Femur (tissue), 1 donor: ENCODE measurements around the gene DBH.

Experiments used
- DNase-seq: peaks from one replicate; pipeline ENCODE4 v3.0.0-alpha.2; 2017

Gene DBH

DNA sequence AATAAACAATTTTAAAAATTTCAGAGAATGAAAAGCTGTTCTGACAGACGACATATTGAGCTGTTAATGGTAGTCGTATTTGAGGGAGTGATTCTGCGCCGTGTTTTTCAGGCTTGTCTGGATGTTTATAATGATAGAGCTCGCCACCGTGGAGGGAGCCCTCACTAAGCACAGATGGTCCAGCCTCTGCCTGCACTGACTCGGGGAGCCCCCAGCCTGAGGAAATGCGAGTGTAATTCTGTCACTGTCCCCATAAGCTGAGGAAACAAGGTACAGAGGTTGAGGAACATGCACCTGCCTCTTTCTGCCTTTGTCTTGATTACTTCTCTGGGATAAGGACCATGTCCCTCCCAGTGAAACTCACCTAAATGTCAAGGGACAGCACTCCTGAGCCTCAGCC is 7.4 kb upstream of the DBH start:
- no peak for DNase-seq

DNA sequence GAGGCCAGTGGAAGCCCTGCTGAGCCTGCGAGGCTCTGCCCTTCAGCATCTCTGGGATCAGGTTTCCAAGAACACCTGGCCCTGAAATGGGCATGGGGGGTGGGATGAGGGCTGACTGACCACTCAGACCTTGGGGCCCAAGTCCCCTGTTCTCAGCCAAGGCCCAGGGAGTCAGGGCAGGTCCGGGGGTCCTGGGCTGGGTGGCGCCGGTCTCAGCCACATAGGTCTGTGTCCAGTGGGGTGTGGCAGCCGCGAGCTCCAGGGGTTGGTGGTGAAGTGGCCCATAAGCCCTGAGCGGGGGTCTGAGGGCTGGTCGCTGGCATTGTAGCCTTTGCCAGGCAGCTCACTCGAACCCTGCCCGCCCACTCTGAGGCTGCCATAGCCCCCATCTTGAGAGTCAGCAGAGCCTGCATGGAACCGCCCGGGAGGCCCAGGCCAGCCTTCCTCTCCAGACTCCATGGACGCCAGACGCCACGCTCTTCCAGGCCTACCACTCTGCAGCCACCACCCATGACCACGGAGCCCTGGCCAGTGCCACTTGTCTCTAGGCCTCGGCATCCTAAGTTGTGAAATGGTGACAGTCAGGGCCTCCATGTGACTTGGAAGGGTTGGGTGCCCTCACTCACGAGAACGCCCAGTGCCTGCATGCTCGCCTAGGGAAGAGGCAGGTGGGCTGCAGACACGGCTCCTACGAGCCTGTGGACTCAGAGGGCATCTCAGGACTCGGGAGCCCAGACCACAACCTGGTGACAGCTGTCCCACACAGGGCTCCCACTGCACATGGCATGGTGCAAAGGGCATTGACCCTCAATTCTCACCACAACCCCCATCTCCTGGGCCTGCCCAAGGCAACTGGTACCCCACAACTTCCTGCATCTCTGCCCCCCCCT is 6.7 kb upstream of the DBH start:
- no peak for DNase-seq

DNA sequence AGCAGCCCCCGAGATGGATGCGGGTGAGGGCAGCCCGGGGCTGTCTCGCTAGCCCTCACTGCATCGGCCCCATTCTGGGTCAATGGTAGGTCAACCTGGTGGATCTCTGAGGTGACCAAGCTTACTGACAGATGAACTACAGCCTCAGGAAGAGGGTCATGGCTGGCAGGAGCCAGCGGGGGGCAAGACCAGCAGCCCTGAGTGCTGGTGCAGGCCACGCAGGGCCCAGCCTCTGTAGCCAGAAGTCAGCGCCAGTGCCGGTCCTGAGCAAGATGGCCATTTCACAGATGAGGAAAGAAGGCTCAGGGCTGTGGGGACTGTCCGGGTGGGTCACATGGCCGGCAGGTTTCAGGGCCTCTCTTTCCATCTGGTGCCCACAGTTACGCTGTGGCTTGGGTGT is 5.1 kb upstream of the DBH start:
- DNase-seq = no peak

DNA sequence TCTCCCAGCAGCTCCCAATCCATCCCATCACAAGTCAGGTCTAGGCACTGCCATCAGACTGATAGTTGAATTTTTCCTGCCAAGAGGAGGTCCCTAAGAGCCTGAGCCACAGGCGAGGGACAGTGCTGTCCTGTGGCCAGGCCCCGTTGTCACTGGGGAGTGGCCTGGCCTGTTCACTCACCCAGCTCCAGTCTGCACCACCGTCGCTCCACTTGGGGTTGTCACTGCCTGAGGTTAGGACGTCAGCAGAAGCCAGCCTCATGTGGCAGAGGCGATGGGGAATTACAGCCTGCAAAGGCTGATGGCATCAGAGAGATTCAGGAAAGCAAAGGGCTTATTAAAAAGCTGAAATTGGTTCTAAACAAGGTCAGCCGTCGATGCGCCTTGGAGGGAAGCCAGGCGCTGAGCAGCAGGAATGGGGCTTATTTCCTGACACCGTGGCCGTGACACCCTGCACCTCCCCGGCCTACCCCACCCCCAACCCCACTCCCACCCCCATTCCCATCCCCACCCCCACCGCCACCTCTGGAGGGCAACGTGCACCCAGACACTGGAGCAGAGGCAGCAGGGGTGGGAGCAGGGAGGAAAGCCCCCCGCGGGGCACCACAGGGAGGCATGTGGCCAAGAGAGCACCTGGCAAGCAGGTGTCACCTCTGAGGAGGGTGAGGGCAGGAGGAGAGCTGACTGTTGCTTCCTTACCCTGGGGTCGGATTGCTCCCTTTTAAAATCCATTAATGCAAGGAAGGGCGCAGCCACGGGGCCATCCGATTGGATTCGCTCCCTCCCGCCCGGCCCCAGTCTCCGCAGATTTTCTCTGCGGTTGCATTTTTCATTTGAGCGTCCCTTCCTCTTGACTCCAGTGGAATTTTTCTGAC is 3.1 kb upstream of the DBH start:
- DNase-seq = no peak

DNA sequence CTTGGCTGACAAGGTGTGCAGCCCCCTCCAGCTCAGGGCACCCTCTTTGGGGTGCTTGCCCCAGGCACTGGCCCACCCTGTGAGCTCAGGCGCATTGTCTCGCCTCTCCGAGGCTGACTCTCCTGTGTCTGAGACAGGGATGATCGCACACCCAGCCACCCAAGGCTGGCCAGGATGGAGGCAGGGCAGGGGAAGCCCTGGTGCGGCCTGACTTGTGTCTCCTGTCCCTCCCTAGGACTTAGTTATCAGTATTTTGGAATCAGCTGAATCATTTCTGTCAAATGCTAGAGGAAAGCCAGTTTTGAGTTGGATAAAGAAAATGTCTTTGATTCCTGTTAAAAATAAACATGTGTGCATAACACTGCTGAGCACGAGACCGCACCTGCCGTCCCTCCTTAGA is 2.5 kb upstream of the DBH start:
- DNase-seq = no peak

DNA sequence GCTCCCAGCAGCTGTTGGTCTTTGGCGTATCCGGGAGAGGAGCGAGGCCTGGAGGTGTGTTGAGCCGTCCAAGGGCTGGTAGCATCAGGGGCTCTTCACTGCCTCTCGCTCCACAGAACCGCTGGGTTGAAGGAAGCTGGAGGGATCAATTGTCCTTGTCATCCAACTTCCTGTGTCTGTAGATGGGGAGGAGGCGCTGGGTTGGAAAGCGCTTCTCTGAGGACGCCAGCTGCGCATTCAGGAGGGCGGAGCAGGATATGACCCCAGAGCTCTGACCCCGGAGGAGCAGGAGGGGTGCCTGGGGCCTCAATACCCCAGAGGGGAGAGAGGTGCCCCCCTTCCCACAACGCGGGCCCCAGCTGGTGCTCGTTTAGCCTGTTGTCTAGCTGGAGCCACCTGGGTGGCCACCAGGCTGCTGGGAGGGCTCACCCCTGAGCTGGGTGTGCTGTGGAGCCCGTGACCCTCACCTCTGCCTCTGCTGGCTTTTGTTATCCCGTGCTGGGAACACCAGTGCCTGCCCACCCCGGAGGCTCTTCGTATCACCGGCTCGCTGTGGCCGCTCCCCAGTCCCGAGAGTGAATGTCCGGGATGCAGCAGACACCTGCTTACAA is 2.0 kb upstream of the DBH start:
- no peak for DNase-seq

DNA sequence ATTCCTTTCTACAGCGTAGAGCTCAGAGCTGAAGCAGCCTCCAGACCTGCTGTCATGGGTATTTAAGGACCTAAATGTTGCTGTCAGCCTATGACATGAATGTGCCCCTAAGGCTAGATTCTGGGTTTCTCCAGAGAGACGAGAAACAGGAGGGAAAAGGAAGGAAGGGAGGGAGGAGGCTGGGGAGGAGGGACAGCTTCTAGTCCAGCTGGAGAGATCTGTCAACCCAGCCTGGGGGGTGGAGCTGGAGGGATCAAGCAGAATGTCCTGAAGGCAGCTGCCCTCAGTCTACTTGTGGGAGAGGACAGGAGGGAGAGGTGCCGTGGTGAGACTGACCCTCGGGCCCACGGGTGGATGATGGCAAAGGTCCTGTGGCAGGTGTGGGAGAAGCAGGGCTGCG is 1.1 kb upstream of the DBH start:
- no peak for DNase-seq

DNA sequence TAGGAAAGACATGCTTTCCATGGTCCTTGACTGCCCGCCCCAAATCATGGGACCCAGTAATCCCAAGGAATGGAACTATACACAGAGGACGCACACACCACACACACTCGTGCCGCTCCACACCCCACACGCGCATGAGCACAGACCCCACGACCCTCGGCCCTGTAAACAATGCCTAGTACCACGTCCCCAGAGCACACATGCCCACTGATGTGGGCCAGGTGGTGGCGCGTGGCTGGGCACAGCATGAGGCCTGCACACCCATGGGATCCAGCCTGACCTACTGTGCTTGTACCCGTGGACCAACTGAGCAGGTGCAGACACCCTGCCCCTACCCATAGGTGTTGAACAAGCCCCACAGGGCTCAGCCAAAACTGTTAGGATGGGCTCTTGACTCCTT is 739 bp downstream of the DBH start:
- no peak for DNase-seq

DNA sequence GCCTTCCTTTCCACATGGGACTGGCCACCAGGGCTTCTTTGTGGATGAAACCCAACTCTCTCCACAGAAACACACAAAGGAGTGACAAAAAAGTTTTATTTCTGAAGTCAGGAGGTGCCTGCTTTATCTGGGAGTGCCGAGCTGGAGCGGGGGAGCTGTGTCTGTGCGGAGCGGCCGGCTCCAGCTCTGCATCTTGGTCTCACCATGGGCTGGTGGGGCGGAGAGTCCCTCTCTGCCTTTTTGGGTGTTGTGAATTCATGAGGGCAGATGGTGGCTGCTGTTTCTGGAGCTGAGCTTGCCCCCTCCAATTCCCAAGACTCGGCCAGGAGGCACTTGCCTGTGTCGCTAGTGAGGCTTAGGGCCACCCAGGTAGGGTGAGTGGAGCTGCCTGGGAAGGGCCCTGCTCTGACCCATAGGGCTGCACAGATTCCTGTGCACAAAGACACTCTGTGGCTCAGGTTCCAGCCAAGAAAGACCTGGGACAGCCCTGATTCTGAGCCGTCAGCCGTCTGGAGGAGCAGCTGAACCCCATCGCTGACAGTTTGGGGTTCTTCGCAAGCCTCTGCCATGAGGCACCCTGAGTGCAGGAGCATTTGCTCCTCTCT is 1.4 kb downstream of the DBH start:
- DNase-seq = no peak

DNA sequence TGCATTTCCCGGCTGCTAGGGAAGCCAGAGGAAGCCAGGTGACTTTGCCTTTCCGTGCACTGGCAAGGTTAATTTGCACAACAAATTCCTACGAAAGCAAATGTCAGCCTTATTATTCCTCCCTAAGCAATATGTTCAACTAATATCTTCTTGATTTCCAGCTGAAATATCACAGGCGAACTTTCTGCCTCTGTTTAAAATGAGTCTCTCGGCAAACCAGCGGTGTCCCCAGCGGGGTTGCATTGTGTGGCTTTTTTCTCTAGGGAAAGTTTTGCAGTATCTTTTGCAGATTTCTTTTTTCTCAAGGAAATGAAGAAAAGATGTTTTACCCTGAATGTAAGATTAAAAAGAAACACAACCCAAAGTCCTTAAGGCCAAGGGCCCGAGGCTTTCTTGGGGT is 1.9 kb downstream of the DBH start:
- no peak for DNase-seq

DNA sequence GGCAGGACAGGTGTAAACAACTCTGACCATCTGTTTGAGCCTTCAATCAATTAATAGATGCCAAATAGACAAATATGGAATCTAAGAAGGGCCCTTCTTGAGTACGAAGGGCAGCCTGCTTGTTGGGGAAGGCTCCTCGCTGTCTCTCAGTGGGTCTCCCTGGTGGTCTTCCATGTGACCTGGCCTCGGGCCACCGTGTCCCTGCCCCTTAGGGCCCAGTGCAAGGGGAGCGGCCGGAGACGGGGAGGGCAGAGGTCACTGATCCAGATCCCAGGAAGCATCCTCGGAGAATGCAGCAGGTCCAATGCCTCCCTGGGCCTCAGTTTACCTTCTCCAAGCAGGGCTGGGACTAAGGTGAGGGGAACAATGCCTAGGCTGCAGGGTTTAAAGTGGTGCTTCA is 2.5 kb downstream of the DBH start:
- no peak for DNase-seq

DNA sequence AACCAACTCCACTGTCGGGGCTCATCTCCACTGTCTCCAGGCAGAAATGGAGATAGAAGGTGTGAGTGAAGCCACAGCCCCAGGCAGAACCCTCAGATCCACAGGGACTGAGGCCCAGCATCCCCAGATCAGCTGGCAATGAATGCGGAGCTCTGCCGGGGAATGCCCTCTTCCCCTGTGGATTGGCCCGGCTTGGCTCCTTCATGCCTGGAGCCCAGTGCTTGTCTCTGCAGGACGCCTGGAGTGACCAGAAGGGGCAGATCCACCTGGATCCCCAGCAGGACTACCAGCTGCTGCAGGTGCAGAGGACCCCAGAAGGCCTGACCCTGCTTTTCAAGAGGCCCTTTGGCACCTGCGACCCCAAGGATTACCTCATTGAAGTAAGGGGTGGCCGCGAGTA is 3.5 kb downstream of the DBH start:
- no peak for DNase-seq

DNA sequence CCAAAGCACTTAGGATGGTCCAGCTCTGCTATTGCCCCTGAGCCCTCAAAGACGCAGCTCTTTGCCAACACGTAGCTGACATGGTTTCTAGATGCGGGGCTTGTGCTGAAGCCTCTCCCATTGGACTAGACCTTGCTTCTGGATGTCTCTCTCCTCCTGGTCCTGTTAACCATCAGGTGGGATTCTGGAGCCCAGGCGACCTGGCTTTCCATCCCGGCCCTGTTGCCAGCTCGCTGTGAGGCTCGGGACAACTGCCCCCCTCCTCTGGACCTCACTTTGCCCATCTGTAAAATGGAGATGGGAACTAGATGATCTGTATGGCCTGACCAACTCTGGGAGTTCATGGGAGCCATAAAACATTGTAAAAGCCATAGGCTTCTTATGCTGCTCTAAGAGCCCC is 4.0 kb downstream of the DBH start:
- no peak for DNase-seq

DNA sequence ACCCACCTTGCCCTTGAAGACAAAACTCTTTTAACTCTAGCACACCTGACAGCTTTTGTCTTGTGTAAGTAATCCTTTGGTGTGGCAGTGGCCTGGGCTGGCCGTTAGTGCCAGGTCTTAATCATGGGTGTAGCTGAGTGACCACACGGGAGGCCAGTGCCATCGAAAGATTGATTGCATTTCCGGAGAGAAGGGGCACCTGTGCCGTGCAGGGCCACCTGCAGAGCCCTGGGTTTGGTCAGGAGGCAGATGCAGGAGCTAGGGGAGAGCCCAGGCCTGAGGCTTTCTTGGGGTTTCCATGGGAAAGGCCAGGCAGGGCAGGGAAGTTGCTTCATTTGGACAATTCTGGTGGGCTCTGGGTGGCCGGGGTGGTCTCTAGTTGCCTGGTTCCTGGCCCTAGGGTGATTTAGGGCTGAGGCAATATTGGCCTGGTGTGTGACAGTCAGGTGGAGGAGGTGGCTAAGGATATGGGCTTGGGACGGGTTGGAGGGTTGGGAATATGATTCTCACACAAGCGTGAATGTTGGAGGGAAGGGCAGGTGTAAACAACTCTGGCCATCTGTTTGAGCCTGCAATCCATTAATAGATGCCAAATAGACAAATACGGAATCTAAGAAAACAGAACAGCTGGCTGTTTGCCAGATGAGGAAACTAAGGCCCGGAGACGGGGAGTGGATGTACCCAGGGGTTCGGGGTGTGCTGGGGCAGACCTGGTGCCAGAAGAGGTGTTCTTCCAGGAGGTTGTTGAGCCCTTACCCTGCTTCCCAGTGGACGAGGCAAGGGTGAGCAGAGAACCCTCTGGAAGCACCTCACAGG is 4.6 kb downstream of the DBH start:
- no peak for DNase-seq

DNA sequence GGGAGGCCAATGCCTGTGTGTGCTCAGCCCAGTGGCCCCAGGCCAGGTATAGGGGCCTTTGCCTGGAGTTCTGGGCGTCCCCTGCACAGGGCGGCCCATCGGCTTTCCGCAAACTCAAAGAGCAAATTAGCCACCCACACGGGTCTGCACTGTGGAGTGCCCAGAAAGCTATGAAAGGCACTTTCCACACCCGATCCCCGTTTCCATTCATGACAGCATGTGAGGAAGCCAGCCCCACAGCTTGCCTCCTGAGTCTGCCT is 5.2 kb downstream of the DBH start:
- DNase-seq = no peak

DNA sequence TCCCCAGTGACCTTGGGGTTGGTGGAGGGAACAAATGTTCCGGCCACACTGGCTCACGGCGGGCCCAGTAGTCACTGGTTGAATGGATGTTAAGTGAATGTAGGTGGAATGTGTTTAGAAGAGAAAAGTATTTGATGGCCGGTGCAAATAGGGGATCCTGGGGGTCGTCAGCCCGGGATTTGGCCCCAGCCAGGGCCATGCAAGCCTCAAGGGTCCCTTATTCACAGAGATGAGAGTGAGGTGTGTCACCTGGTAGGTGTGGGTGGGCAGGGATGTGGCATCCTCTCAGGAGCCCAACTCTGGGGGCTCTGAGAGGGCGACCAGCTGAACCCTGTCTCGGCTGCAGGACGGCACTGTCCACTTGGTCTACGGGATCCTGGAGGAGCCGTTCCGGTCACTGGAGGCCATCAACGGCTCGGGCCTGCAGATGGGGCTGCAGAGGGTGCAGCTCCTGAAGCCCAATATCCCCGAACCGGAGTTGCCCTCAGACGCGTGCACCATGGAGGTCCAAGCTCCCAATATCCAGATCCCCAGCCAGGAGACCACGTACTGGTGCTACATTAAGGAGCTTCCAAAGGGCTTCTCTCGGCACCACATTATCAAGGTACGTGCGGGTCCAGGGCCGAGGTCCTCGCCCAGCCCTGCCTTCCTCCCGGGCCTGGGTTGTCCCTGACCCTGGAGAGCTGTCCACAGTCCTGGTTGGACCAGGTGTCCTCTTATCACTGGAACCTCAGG is 5.9 kb downstream of the DBH start:
- DNase-seq = no peak

DNA sequence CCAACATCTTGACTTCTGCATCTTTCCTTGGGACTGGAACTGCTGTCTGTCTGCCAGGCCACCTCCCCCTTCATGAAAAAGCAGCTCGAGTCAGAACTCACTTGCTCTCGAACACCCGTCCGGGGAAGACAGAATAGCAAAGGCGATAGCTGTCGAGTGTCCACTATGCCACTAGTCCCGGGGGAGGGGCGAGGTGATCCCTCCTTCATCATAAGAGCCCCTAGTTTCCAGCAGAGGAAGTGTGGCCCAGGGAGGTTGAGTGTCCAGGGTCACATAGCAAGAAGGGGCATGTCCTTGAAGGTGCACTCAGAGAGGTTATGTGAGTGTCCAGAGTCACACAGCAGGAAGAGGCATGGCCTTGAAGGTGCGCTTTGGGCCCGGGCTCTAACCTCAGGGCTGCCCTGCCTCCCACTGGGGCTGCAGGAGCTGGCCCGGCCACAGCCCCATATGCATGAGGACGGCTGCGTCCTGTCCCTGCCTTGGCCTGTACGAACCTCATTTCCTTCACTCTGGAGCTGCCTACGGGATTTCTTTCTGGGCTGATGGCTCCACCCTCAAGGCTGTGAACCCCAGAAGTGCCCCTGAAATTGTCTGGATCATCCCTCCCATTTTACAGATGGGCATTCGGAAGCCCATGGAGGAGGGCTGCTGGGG is 6.7 kb downstream of the DBH start:
- DNase-seq = no peak

DNA sequence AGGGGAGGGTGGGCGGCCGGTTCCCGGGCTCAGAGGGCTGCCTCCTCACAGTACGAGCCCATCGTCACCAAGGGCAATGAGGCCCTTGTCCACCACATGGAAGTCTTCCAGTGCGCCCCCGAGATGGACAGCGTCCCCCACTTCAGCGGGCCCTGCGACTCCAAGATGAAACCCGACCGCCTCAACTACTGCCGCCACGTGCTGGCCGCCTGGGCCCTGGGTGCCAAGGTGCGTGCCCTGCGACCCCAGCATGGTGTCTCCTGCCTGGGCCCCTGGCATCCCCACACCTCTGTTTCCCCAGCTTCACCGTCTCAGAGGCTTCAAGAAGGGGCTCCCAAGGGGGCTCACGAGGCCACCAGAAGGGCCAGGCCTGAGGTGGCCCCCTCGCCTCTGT is 7.2 kb downstream of the DBH start:
- no peak for DNase-seq

DNA sequence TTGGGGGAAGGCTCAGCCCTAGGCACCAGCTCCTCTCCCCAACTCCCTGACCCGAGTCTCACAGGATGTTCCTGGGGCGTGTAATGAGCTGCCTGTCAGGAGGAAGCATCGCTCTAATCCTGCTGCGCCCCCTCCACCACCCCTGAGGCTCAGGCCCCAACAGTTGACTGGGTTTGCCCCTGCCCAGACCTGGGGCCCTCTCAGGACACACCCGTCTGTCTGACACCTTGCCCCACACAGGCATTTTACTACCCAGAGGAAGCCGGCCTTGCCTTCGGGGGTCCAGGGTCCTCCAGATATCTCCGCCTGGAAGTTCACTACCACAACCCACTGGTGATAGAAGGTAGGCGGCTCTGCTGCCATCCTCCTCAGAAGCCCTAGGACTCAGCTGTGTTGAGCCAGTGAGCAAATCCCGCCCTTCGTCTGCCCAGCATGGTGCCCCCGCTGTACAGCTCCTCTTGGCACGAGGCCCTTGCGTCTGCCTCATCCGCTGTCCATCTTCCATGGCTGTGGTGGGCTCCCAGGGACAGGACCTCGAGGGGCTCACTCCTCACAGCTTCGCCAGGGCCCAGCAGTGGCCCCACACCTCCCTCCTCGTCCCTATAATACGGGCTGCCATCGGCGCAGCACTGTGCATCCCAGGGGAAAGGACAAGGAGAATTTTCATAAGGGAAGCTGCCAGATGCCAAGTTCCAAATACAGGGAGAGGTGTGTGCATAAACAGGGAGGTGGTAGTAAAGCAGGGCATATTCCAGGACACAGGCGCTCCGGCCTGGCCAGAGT is 8.0 kb downstream of the DBH start:
- DNase-seq = no peak

DNA sequence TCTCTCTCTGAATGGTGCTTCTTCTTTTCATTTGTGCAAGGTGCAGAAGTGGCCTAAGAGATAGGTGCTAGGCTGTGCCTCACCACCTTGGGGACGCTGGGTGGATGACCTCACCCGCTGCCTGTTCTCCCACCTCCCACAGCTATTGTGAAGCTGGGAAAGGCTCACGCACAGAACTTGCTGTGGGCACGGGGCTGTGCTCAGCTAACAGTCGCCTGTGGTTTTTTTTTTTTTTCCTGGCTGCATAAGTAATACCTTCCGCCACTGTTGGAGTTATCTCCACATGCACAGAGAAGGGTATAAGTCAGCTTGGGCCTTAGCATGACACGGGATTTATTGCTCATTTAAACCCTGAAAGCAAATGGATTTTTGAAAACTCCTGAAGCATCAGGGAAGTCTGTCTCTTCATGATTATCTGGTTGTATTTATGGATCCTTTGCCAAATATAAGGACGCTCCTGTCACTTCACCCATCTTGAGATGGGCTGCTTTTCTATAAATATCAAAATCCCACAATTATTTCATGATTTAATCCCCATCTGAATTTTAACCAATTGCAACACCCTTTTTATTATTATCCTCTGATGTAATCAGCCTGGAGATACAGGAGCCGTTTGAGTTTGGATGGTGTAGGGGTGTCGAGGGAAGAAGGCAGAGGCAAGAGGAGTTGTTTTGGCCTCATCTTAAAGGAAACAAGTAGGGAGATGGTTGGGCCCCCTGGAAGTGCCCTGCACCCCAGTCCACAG is 9.0 kb downstream of the DBH start:
- no peak for DNase-seq
